Smooth muscle cell (in vitro differentiated cells): ENCODE data around the gene C2orf92. TPM values are rescaled to one million over a fixed set of nuclear protein-coding genes. Genes with fewer than 3 reads are reported as not detected.
"Not testable (repeated sequence)": the region's sequence is repeated elsewhere in the genome, so short reads cannot be mapped to it uniquely, and the experiment has no call there.

Experiments
- DNase-seq: peaks from one replicate; lab custom pipeline; 2025; ENCODE audit not compliant: unreplicated experiment; lab: John Stamatoyannopoulos, UW
- H2AFZ ChIP-seq: fragments of 200-600 bp; sonication (generic); 2 replicates; pipeline ENCODE4 v1.6.0; 2016; ENCODE audit warnings: antibody characterized with exemption, low read depth, mild to moderate bottlenecking
- H3F3A ChIP-seq: fragments of 200-600 bp; sonication (generic); 2 replicates; pipeline ENCODE4 v1.6.0; 2017; ENCODE audit warnings: antibody characterized with exemption, low read depth
- H3K27ac ChIP-seq: fragments of 200-600 bp; sonication (generic); 2 replicates; pipeline ENCODE4 v1.5.1; 2016; ENCODE audit warnings: low read depth, mild to moderate bottlenecking
- H3K27me3 ChIP-seq: fragments of 200-600 bp; sonication (generic); 2 replicates; pipeline ENCODE4 v1.6.1; 2016; ENCODE audit warnings: low read depth, mild to moderate bottlenecking
- H3K36me3 ChIP-seq: fragments of 200-600 bp; sonication (generic); 2 replicates; pipeline ENCODE4 v1.5.1; 2016; ENCODE audit warnings: low read depth
- H3K4me1 ChIP-seq: fragments of 200-600 bp; sonication (generic); 2 replicates; pipeline ENCODE4 v1.5.1; 2016; ENCODE audit warnings: low read depth
- H3K4me2 ChIP-seq: fragments of 200-600 bp; sonication (generic); 2 replicates; pipeline ENCODE4 v1.6.0; 2016; ENCODE audit warnings: mild to moderate bottlenecking
- H3K4me3 ChIP-seq: fragments of 200-600 bp; sonication (generic); 2 replicates; pipeline ENCODE4 v1.5.1; 2016; ENCODE audit warnings: mild to moderate bottlenecking
- H3K79me2 ChIP-seq: fragments of 200-600 bp; sonication (generic); 2 replicates; pipeline ENCODE4 v1.6.0; 2016; ENCODE audit warnings: low read depth, mild to moderate bottlenecking
- H3K9ac ChIP-seq: fragments of 200-600 bp; sonication (generic); 2 replicates; pipeline ENCODE4 v1.6.0; 2016; ENCODE audit warnings: low read depth
- H3K9me3 ChIP-seq: fragments of 200-600 bp; sonication (generic); replicated peaks from 2 replicates; pipeline ENCODE4 v1.5.1; 2016; ENCODE audit warnings: low read depth
- H4K20me1 ChIP-seq: fragments of 200-600 bp; sonication (generic); 2 replicates; pipeline ENCODE4 v1.6.0; 2016; ENCODE audit warnings: low read depth
- CTCF ChIP-seq: fragments of 200-600 bp; sonication (generic); IDR thresholded peaks from 2 replicates; pipeline ENCODE4 v1.5.1; 2017; ENCODE audit warnings: borderline replicate concordance, mild to moderate bottlenecking, antibody characterized with exemption; ENCODE audit not compliant: insufficient read depth, poor library complexity, severe bottlenecking
- whole genome bisulfite sequencing: methylation state at CpG from one replicate; pipeline ENCODE4 v1.1.7; 2016; ENCODE audit warnings: low lambda C conversion rate; 5-methylcytosine and 5-hydroxymethylcytosine counted together
- polyA plus RNA-seq: library from polyadenylated mRNA; unstranded; fragments of >200 nt; fragmentation: Nextera tagmentation; extraction: Ambion mirVana; gene quantifications from 2 replicates; pipeline ENCODE4 v1.2.1, GENCODE V29; 2016
- total RNA-seq: library from RNA; depleted of rRNA; stranded (reverse); fragments of >200 nt; gene quantifications from 2 replicates; pipeline ENCODE4 v1.2.3, GENCODE V29; 2014

Gene C2orf92
- 7.2 and 7.5 TPM in 2 replicates for total RNA-seq
- 1.0 and 3.3 TPM in 2 replicates for polyA plus RNA-seq

GRCh38 chr2:97669448-97669847 lies at the start of gene C2orf92:
Gene C2orf92, plus strand, starts transcription at chr2:97669713. Its CDS starts 76 bp downstream, at chr2:97669789.
- no peak within 1 kb of the TSS for H3K4me2 ChIP-seq
- no peak for TF ChIP-seq CTCF
- no peak within 1 kb of the TSS for H2AFZ ChIP-seq
- no peak within 1 kb of the TSS for H3K9ac ChIP-seq
- H3K36me3 ChIP-seq: no peaks in the 10 kb centered on the region
- H3K27ac ChIP-seq: no peak within 1 kb of the TSS
- H3K27me3 ChIP-seq: no peaks in the 10 kb centered on the region
- 86% methylated on average over 6 of the region's 6 CpGs for WGBS
- H3K4me3 ChIP-seq: no peak within 1 kb of the TSS
- no peaks in the 10 kb centered on the region for H3K9me3 ChIP-seq
- no peaks in the 10 kb centered on the region for H4K20me1 ChIP-seq
- H3K79me2 ChIP-seq: no peaks in the 10 kb centered on the region
- no peaks in the 10 kb centered on the region for H3F3A ChIP-seq
- H3K4me1 ChIP-seq: no peaks in the 10 kb centered on the region
- no peak for DNase-seq

GRCh38 chr2:97620492-97620891 lies 49.0 kb upstream of the C2orf92 start:
- H3K27me3 ChIP-seq, H3K4me2 ChIP-seq, H2AFZ ChIP-seq, H3K9ac ChIP-seq, H4K20me1 ChIP-seq, DNase-seq, H3K36me3 ChIP-seq, H3K9me3 ChIP-seq, H3F3A ChIP-seq, H3K4me1 ChIP-seq, H3K27ac ChIP-seq, H3K79me2 ChIP-seq, H3K4me3 ChIP-seq: not testable (repeated sequence)
- WGBS: 83% methylated on average over 1 of the region's 1 CpG

GRCh38 chr2:97622976-97623375 lies 46.5 kb upstream of the C2orf92 start:
- not testable (repeated sequence) for H4K20me1 ChIP-seq, H3K4me3 ChIP-seq, H3K4me1 ChIP-seq, H2AFZ ChIP-seq, H3K36me3 ChIP-seq, DNase-seq, H3K4me2 ChIP-seq, H3F3A ChIP-seq, H3K27ac ChIP-seq, H3K9me3 ChIP-seq, H3K79me2 ChIP-seq, H3K9ac ChIP-seq, H3K27me3 ChIP-seq

GRCh38 chr2:97625354-97626048 lies 44.0 kb upstream of the C2orf92 start:
- H3K36me3 ChIP-seq, H3K27ac ChIP-seq, H3F3A ChIP-seq, H3K4me3 ChIP-seq, H3K4me2 ChIP-seq, H3K79me2 ChIP-seq, H3K9me3 ChIP-seq, DNase-seq, H3K9ac ChIP-seq, H3K4me1 ChIP-seq, H4K20me1 ChIP-seq, H3K27me3 ChIP-seq, H2AFZ ChIP-seq: not testable (repeated sequence)
- 73% methylated on average over 3 of the region's 8 CpGs for WGBS

GRCh38 chr2:97626049-97626430 lies 43.5 kb upstream of the C2orf92 start:
- not testable (repeated sequence) for H3K9me3 ChIP-seq

More at GRCh38 chr2:97626049-97626430, 43.5 kb upstream of the C2orf92 start:
- not testable (repeated sequence) for H3K9ac ChIP-seq, H3K36me3 ChIP-seq, H2AFZ ChIP-seq, H3F3A ChIP-seq, H3K27me3 ChIP-seq, H3K4me2 ChIP-seq, DNase-seq, H3K79me2 ChIP-seq, H3K4me1 ChIP-seq, H3K4me3 ChIP-seq, H4K20me1 ChIP-seq, H3K27ac ChIP-seq
- 77% methylated on average over 8 of the region's 8 CpGs for WGBS
